Kidney epithelial cell (primary cell): Measurements from ENCODE around the gene WFIKKN1. TPM values are rescaled to one million over a fixed set of nuclear protein-coding genes. Genes with fewer than 3 reads are reported as not detected.
A peak's percentile ranks its signal among the peaks of the same experiment; 100 is the strongest.

Experiments used
- DNase-seq: peaks from one replicate; pipeline ENCODE4 v3.0.0-alpha.2; 2010; ENCODE audit warnings: low read depth
- H3K27me3 ChIP-seq: 2 replicates; pipeline ENCODE4 v1.6.0; 2011; ENCODE audit warnings: low read length; ENCODE audit not compliant: control insufficient read depth, insufficient read depth
- H3K36me3 ChIP-seq: 2 replicates; pipeline ENCODE4 v1.5.1; 2011; ENCODE audit warnings: low read length; ENCODE audit not compliant: control insufficient read depth, insufficient read depth
- H3K4me3 ChIP-seq: 2 replicates; pipeline ENCODE4 v1.5.1; 2011; ENCODE audit warnings: low read depth, mild to moderate bottlenecking, control low read depth, low read length
- CTCF ChIP-seq: IDR thresholded peaks from 2 replicates; pipeline ENCODE4 v1.5.1; 2011; ENCODE audit warnings: mild to moderate bottlenecking, moderate library complexity, low read length, control low read depth, inconsistent platforms; ENCODE audit not compliant: insufficient read depth, poor library complexity, severe bottlenecking
- total RNA-seq: library from RNA; depleted of rRNA; stranded (reverse); fragments of >200 nt; gene quantifications from 2 replicates; pipeline ENCODE4 v1.2.3, GENCODE V29; 2015

WFIKKN1 gene
- total RNA-seq, 1 donor from 2014 or later = 0.08 TPM

- H3K4me3 ChIP-seq = no peak overlapping the region
- H3K27me3 ChIP-seq = no peaks in the 10 kb centered on the region
- TF ChIP-seq CTCF = no peak
- no peak for DNase-seq
- H3K36me3 ChIP-seq = no peaks in the 10 kb centered on the region
Observed at GRCh38 chr16:645852-646678, 15.3 kb downstream of the WFIKKN1 start.

- no peak for DNase-seq
- no peak overlapping the region for H3K4me3 ChIP-seq
- H3K36me3 ChIP-seq = no peaks in the 10 kb centered on the region
- H3K27me3 ChIP-seq = no peaks in the 10 kb centered on the region
- no peak for TF ChIP-seq CTCF
Observed at GRCh38 chr16:646679-647172, 15.9 kb downstream of the WFIKKN1 start.

GRCh38 chr16:647173-647902 lies 16.6 kb downstream of the WFIKKN1 start:
- no peak for TF ChIP-seq CTCF
- no peak for DNase-seq
- no peaks in the 10 kb centered on the region for H3K36me3 ChIP-seq
- no peaks in the 10 kb centered on the region for H3K27me3 ChIP-seq
- no peak overlapping the region for H3K4me3 ChIP-seq

GRCh38 chr16:648071-648780 lies 17.4 kb downstream of the WFIKKN1 start:
- no peak for DNase-seq
- H3K4me3 ChIP-seq = peak overlapping the region; percentile 53
- no peaks in the 10 kb centered on the region for H3K27me3 ChIP-seq
- H3K36me3 ChIP-seq = no peaks in the 10 kb centered on the region
- TF ChIP-seq CTCF = peak; percentile 53

- DNase-seq = peak; percentile 62
- Histone ChIP-seq H3K36me3 (no peaks in the 10 kb centered on the region), H3K4me3 (peak within 1 kb of the TSS; percentile 53), H3K27me3 (no peaks in the 10 kb centered on the region)
- no peak for TF ChIP-seq CTCF
Observed at GRCh38 chr16:648781-649589, 18.2 kb downstream of the WFIKKN1 start, which contains the start of gene WDR90. WDR90 (plus strand) TSS chr16:649365; CDS start chr16:649417, 52 bp downstream.
